Measurements from ENCODE around the gene DCUN1D5.

- TF ChIP-seq REST (IDR thresholded peaks at IDR 0.05; ENCODE audit: unreplicated experiment): no peak
- no peak for TF ChIP-seq CTCF (conservative IDR thresholded peaks at IDR 0.05; ENCODE audit: low read depth in 2 of 2)
- TF ChIP-seq EZH2 (IDR thresholded peaks at IDR 0.05; ENCODE audit: low read depth, unreplicated experiment): no peak
- no peak for TF ChIP-seq EZH2phosphoT487 (IDR thresholded peaks at IDR 0.05; ENCODE audit: unreplicated experiment)
- TF ChIP-seq POLR2AphosphoS5 (IDR thresholded peaks at IDR 0.05; ENCODE audit: low read depth): no peak
- TF ChIP-seq JUNB (IDR thresholded peaks at IDR 0.05; ENCODE audit: unreplicated experiment): no peak
- TF ChIP-seq CREB1 (CRISPR knock-in tag; IDR thresholded peaks at IDR 0.05; ENCODE audit: low read depth): no peak
- no peak for TF ChIP-seq ZNF114 (CRISPR knock-in tag; IDR thresholded peaks at IDR 0.05)
- no peak for TF ChIP-seq ETS1 (IDR thresholded peaks at IDR 0.05)
- no peak for TF ChIP-seq ZNF331 (CRISPR knock-in tag; IDR thresholded peaks at IDR 0.05; ENCODE audit: low read depth)
Measured at GRCh38 chr11:103069367-103069766, 22.6 kb downstream of the DCUN1D5 start.
